Immature natural killer cell (primary cell): Measurements from ENCODE around the gene STARD5. TPM values are rescaled to one million over a fixed set of nuclear protein-coding genes. Genes with fewer than 3 reads are reported as not detected.
A peak's percentile ranks its signal among the peaks of the same experiment; 100 is the strongest.

Experiments
- DNase-seq, 3 donors: peaks; one replicate each; pipeline ENCODE4 v3.0.0; 2022; ENCODE audit warnings: mixed read lengths in 1 of 3
- H3K27ac Mint-ChIP-seq, 6 donors: one replicate each; pipeline ENCODE4 v1.8.0; 2020; ENCODE audit warnings: mixed read lengths in 6 of 6, mild to moderate bottlenecking in 5 of 6, inconsistent platforms in 4 of 6, moderate library complexity in 3 of 6
- H3K27me3 Mint-ChIP-seq, 3 donors: one replicate each; pipeline ENCODE4 v1.8.0; 2020 to 2021; ENCODE audit warnings: low read depth in 3 of 3, mild to moderate bottlenecking in 3 of 3, mixed read lengths in 3 of 3, moderate library complexity in 3 of 3, inconsistent platforms in 1 of 3
- H3K36me3 Mint-ChIP-seq, 3 donors: one replicate each; pipeline ENCODE4 v1.8.0; 2020; ENCODE audit warnings: mixed read lengths in 3 of 3, inconsistent platforms in 2 of 3, mild to moderate bottlenecking in 2 of 3
- H3K4me1 Mint-ChIP-seq, 2 donors: one replicate each; pipeline ENCODE4 v1.8.0; 2020; ENCODE audit warnings: inconsistent platforms in 2 of 2, mild to moderate bottlenecking in 2 of 2, mixed read lengths in 2 of 2, moderate library complexity in 1 of 2
- H3K4me3 Mint-ChIP-seq, 5 donors: one replicate each; pipeline ENCODE4 v1.8.0; 2020; ENCODE audit warnings: mild to moderate bottlenecking in 5 of 5, mixed read lengths in 5 of 5, inconsistent platforms in 3 of 5, moderate library complexity in 3 of 5
- H3K9me3 Mint-ChIP-seq, 6 donors: one replicate each; pipeline ENCODE4 v1.8.0; 2020; ENCODE audit warnings: mild to moderate bottlenecking in 6 of 6, mixed read lengths in 6 of 6, inconsistent platforms in 4 of 6, moderate library complexity in 3 of 6
- polyA plus RNA-seq, 3 donors: library from polyadenylated mRNA; unstranded; fragments of 300-500 nt; fragmentation: Illumina TruSeq; gene quantifications; one replicate each; pipeline ENCODE4 v1.2.3, GENCODE V29; 2021

Gene STARD5
- polyA plus RNA-seq, 3 donors from 2014 or later: 1.7 to 3.8 TPM; not detected in 1

- Mint-ChIP-seq H3K4me3 (peak overlapping the region in 1 of 5 donors; percentile 46), H3K4me1 (peaks cover 52 to 73% of the 10 kb centered on the region in 2 donors), H3K36me3 (peaks cover 7 to 23% (median 11%) of the 10 kb centered on the region in 3 donors)
Observed at GRCh38 chr15:81314378-81314777, 9.6 kb downstream of the STARD5 start.

GRCh38 chr15:81313686-81314085 lies 10.3 kb downstream of the STARD5 start:
- peaks cover 56 to 77% of the 10 kb centered on the region in 2 donors for H3K4me1 Mint-ChIP-seq

More at GRCh38 chr15:81314378-81314777, 9.6 kb downstream of the STARD5 start:
- peaks cover 0 to 1% (median 0%) of the 10 kb centered on the region in 3 donors for H3K27me3 Mint-ChIP-seq
- H3K27ac Mint-ChIP-seq: peak overlapping the region; percentile 63 to 96 (median 90)
- DNase-seq: no peak
- no peaks in the 10 kb centered on the region for H3K9me3 Mint-ChIP-seq

GRCh38 chr15:81312790-81313543 lies 11.0 kb downstream of the STARD5 start:
- Mint-ChIP-seq H3K36me3 (peaks cover 8 to 29% (median 17%) of the 10 kb centered on the region in 3 donors), H3K4me3 (no peak overlapping the region), H3K9me3 (no peaks in the 10 kb centered on the region), H3K4me1 (peaks cover 58 to 78% of the 10 kb centered on the region in 2 donors), H3K27ac (peak overlapping the region; percentile 72 to 94 (median 90)), H3K27me3 (peaks cover 0 to 1% (median 0%) of the 10 kb centered on the region in 3 donors)
- no peak for DNase-seq

More at GRCh38 chr15:81313686-81314085, 10.3 kb downstream of the STARD5 start:
- Mint-ChIP-seq H3K27ac (peak overlapping the region in 5 of 6 donors; percentile 63 to 96 (median 87)), H3K27me3 (peaks cover 0 to 1% (median 0%) of the 10 kb centered on the region in 3 donors), H3K9me3 (no peaks in the 10 kb centered on the region), H3K4me3 (no peak overlapping the region), H3K36me3 (peaks cover 11 to 28% (median 17%) of the 10 kb centered on the region in 3 donors)
- DNase-seq: no peak

GRCh38 chr15:81311752-81312464 lies 12.0 kb downstream of the STARD5 start:
- peaks cover 63 to 89% of the 10 kb centered on the region in 2 donors for H3K4me1 Mint-ChIP-seq
- H3K27me3 Mint-ChIP-seq: peaks cover 0 to 1% (median 0%) of the 10 kb centered on the region in 3 donors
- peaks cover 12 to 37% (median 17%) of the 10 kb centered on the region in 3 donors for H3K36me3 Mint-ChIP-seq
- H3K27ac Mint-ChIP-seq: peak overlapping the region; percentile 72 to 94 (median 90)
- peak overlapping the region in 2 of 5 donors; percentile 10 to 17 for H3K4me3 Mint-ChIP-seq
- DNase-seq: no peak
- H3K9me3 Mint-ChIP-seq: no peaks in the 10 kb centered on the region

- H3K4me3 Mint-ChIP-seq: no peak overlapping the region
- peaks cover 12 to 51% (median 29%) of the 10 kb centered on the region in 3 donors for H3K36me3 Mint-ChIP-seq
- no peak for DNase-seq
- peaks cover 64 to 89% of the 10 kb centered on the region in 2 donors for H3K4me1 Mint-ChIP-seq
- peaks cover 0 to 1% (median 0%) of the 10 kb centered on the region in 3 donors for H3K27me3 Mint-ChIP-seq
- peak overlapping the region; percentile 59 to 94 (median 88) for H3K27ac Mint-ChIP-seq
- H3K9me3 Mint-ChIP-seq: no peaks in the 10 kb centered on the region
Observed at GRCh38 chr15:81310480-81310879, 13.5 kb downstream of the STARD5 start.

- Mint-ChIP-seq H3K36me3 (peaks cover 12 to 54% (median 30%) of the 10 kb centered on the region in 3 donors), H3K27ac (peak overlapping the region; percentile 59 to 94 (median 88)), H3K4me1 (peaks cover 62 to 89% of the 10 kb centered on the region in 2 donors), H3K27me3 (peaks cover 0 to under 1% (median 0%) of the 10 kb centered on the region in 3 donors), H3K4me3 (no peak overlapping the region), H3K9me3 (no peaks in the 10 kb centered on the region)
- DNase-seq: no peak
Observed at GRCh38 chr15:81309647-81310450, 14.1 kb downstream of the STARD5 start.

GRCh38 chr15:81308260-81308659 lies 15.7 kb downstream of the STARD5 start:
- peaks cover 71 to 90% of the 10 kb centered on the region in 2 donors for H3K4me1 Mint-ChIP-seq
- H3K4me3 Mint-ChIP-seq: no peak overlapping the region
- no peak for DNase-seq
- H3K27ac Mint-ChIP-seq: peak overlapping the region in 4 of 6 donors; percentile 66 to 94 (median 80)
- no peaks in the 10 kb centered on the region for H3K9me3 Mint-ChIP-seq
- no peaks in the 10 kb centered on the region for H3K27me3 Mint-ChIP-seq
- H3K36me3 Mint-ChIP-seq: peaks cover 24 to 70% (median 46%) of the 10 kb centered on the region in 3 donors

GRCh38 chr15:81304226-81304625 lies 19.7 kb downstream of the STARD5 start:
- Mint-ChIP-seq H3K4me3 (peak overlapping the region; percentile 38 to 100 (median 99)), H3K4me1 (peaks cover 83 to 91% of the 10 kb centered on the region in 2 donors), H3K9me3 (no peaks in the 10 kb centered on the region), H3K27ac (peak overlapping the region; percentile 95 to 100 (median 99)), H3K27me3 (peaks cover 0 to 3% (median 3%) of the 10 kb centered on the region in 3 donors), H3K36me3 (peaks cover 54 to 89% (median 71%) of the 10 kb centered on the region in 3 donors)
- no peak for DNase-seq

GRCh38 chr15:81303244-81304225 lies 20.4 kb downstream of the STARD5 start:
- DNase-seq: no peak
- H3K36me3 Mint-ChIP-seq: peaks cover 52 to 91% (median 69%) of the 10 kb centered on the region in 3 donors
- H3K9me3 Mint-ChIP-seq: no peaks in the 10 kb centered on the region
- H3K4me3 Mint-ChIP-seq: peak overlapping the region; percentile 99 to 100 (median 100)
- peaks cover 0 to 3% (median 3%) of the 10 kb centered on the region in 3 donors for H3K27me3 Mint-ChIP-seq
- H3K4me1 Mint-ChIP-seq: peaks cover 87 to 95% of the 10 kb centered on the region in 2 donors
- peak overlapping the region; percentile 95 to 100 (median 99) for H3K27ac Mint-ChIP-seq

GRCh38 chr15:81302701-81303109 lies 21.2 kb downstream of the STARD5 start:
- H3K36me3 Mint-ChIP-seq: peaks cover 53 to 89% (median 71%) of the 10 kb centered on the region in 3 donors
- H3K4me3 Mint-ChIP-seq: peak overlapping the region; percentile 99 to 100 (median 100)
- peak overlapping the region; percentile 95 to 100 (median 99) for H3K27ac Mint-ChIP-seq
- H3K27me3 Mint-ChIP-seq: peaks cover 0 to 3% (median 3%) of the 10 kb centered on the region in 3 donors
- H3K4me1 Mint-ChIP-seq: peaks cover 92 to 100% of the 10 kb centered on the region in 2 donors
- H3K9me3 Mint-ChIP-seq: no peaks in the 10 kb centered on the region
- peak in 1 of 3 donors; percentile 36 for DNase-seq

GRCh38 chr15:81301815-81302399 lies 22.0 kb downstream of the STARD5 start:
- Mint-ChIP-seq H3K4me3 (peak overlapping the region; percentile 99 to 100 (median 100)), H3K27ac (peak overlapping the region; percentile 95 to 100 (median 99)), H3K36me3 (peaks cover 53 to 88% (median 78%) of the 10 kb centered on the region in 3 donors), H3K4me1 (peaks cover 90 to 97% of the 10 kb centered on the region in 2 donors), H3K9me3 (no peaks in the 10 kb centered on the region), H3K27me3 (peaks cover under 1 to 9% (median 7%) of the 10 kb centered on the region in 3 donors)
- DNase-seq: peak; percentile 38 to 49 (median 44)
